ENCODE measurements around the gene ZBTB1. TPM values are rescaled to one million over a fixed set of nuclear protein-coding genes. Genes with fewer than 3 reads are reported as not detected.

ZBTB1 gene
- total RNA-seq, 1 experiment from 2014 or later, result 37.8 TPM

GRCh38 chr14:64496764-64497163 lies 7.8 kb upstream of the ZBTB1 start:
- Histone ChIP-seq H4K91ac (ENCODE audit: insufficient read length, low read depth, low read length) (no peak overlapping the region), H2AFZ (ENCODE audit: low read length) (no peak overlapping the region), H3K79me1 (ENCODE audit: insufficient read depth, low read depth, low read length, poor library complexity, severe bottlenecking) (peaks cover 6% of the 10 kb centered on the region), H4K8ac (replicated peaks; ENCODE audit: insufficient read length, low read depth, low read length) (no peak overlapping the region), H3K9me3 (ENCODE audit: control insufficient read depth, low read depth, low read length) (no peaks in the 10 kb centered on the region), H4K20me1 (ENCODE audit: control insufficient read depth, insufficient read depth, insufficient read length) (no peaks in the 10 kb centered on the region), H3K18ac (ENCODE audit: insufficient read length, low read depth, low read length) (no peak overlapping the region), H3K27ac (ENCODE audit: insufficient read length, low read depth, low read length) (no peak overlapping the region), H3T11ph (ENCODE audit: low read length) (no peak overlapping the region), H3K4ac (ENCODE audit: low read depth, low read length) (no peak overlapping the region), H3K23me2 (ENCODE audit: insufficient read length, low read depth, low read length, poor library complexity, severe bottlenecking) (no peaks in the 10 kb centered on the region), H3K4me1 (ENCODE audit: insufficient read depth, low read length) (no peaks in the 10 kb centered on the region), H3K27me3 (ENCODE audit: insufficient read depth, low read length) (no peaks in the 10 kb centered on the region), H2BK5ac (ENCODE audit: insufficient read length, low read length) (no peak overlapping the region), H3K9ac (ENCODE audit: extremely low read depth, insufficient read length, low read length) (no peak overlapping the region), H3K56ac (ENCODE audit: insufficient read length, low read depth, low read length) (no peak overlapping the region), H4K5ac (ENCODE audit: insufficient read length, low read depth, low read length) (no peak overlapping the region), H3K14ac (ENCODE audit: insufficient read depth, low read length) (no peak overlapping the region), H2BK12ac (ENCODE audit: insufficient read length, low read depth, low read length) (no peak overlapping the region), H3K4me2 (ENCODE audit: insufficient read depth, insufficient read length, low read length) (no peak overlapping the region), H3K79me2 (ENCODE audit: insufficient read depth, low read length) (no peaks in the 10 kb centered on the region), H2BK15ac (ENCODE audit: low read depth, low read length) (no peak overlapping the region), H2BK120ac (ENCODE audit: low read depth, low read length, poor library complexity, severe bottlenecking) (no peak overlapping the region), H2BK20ac (ENCODE audit: low read depth, low read length, poor library complexity, severe bottlenecking) (no peak overlapping the region), H3K23ac (ENCODE audit: insufficient read length, low read depth, low read length) (no peak overlapping the region), H2AK5ac (ENCODE audit: insufficient read length, low read length) (no peak overlapping the region)
- H3K9me3 Mint-ChIP-seq, result no peaks in the 10 kb centered on the region
- no peak overlapping the region for H3K27ac Mint-ChIP-seq
- no peaks in the 10 kb centered on the region for H3K27me3 Mint-ChIP-seq (ENCODE audit: low read depth)
- H3K4me1 Mint-ChIP-seq, result peaks cover 6% of the 10 kb centered on the region in 2 experiments
- TF ChIP-seq CTCF (conservative IDR thresholded peaks at IDR 0.05), result no peak
- no peak overlapping the region for H3K4me3 Mint-ChIP-seq
- no peak for DNase-seq
- peaks cover 4 to 15% (median 14%) of the 10 kb centered on the region in 3 experiments; a peak in 5 of 7 replicates for H3K36me3 Mint-ChIP-seq (ENCODE audit: insufficient read depth in 1 of 3, low read depth in 3 of 3)
